GM18870 (cell line): ENCODE results near the gene PLEKHH1.
"Not testable (repeated sequence)": the region's sequence is repeated elsewhere in the genome, so short reads cannot be mapped to it uniquely, and the experiment has no call there.

Source experiments
- ATAC-seq: cut with Tn5 transposase; IDR thresholded peaks from one replicate; pipeline ENCODE4 v1.9.1; 2021; ENCODE audit warnings: moderate library complexity; ENCODE audit not compliant: unreplicated experiment

The PLEKHH1 gene

DNA sequence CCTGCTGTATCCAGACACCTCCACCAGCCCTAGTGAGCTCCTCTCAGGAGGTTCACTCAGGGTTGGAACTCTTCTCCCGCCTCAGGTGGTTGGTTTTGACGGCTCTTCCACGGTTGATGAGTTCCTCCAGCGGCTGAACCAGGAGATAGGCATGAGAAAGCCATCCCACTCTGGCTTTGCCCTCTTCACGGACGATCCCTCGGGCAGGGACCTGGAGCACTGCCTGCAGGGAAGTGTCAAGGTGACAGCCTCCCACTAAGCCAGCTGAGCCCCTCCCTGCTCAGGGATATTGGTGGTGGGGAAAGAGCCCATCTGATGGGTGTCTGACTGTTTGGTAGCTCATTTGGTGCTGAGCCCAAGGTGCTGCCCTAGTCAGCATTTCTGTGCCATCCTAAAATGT lies 46.5 kb downstream of the PLEKHH1 start:
- ATAC-seq = no peak

DNA sequence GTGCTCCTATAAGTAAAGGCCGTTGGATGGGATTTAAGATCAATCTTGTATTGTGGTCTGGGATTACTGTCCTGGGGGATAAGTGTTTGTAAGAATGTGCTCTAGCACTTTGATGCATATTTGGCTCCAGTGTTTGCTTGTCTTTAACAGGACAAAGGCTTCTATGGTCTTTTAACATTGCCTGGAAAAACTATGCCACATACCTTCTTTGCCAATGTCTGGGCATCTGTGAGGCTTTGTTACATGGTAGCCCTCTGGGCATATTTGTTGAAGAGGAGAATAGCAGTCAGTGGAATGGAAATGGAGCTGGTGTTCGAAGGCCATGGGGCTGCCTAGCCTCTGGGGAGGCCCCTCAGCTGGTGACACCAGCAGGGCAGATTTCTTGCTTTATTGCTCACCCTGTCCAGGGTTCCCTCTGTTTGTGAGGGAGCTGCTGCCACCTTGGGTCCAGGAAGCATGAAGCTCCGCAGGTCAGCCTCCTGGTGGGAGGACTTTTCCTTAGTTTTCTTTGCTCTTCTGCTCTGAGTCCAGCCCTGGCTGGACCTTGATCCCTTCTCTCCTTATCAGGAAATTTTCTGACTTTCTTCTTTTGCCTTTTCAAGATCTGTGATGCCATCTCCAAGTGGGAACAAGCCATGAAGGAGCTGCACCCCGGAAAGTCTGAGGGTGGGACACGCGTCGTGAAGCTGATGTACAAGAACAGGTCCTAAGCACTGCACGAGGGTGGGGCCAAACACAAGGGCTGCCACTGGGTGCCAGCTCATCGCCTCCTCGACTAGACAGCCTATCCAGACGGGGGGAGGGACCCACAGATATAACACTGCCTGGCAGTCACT lies 47.5 kb downstream of the PLEKHH1 start:
- no peak for ATAC-seq

DNA sequence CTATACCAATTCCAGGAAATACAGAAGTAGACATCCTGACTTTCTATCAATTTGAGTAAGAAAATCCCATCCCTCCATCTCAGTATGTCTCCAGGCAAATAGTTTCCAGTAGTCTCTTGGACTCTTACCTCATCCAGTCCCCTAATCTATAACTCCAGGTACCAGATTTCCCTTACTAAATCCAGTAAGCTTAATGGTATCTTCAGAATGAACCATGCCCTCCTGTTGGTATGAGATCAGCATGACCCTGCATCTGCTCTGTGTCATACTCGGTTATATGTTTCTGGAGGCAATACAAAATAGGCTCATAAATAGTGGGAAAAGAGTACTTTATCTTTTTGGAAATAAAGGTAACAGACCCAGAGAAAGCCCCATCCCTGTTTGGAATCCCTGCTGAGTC lies 48.6 kb downstream of the PLEKHH1 start:
- ATAC-seq = no peak

DNA sequence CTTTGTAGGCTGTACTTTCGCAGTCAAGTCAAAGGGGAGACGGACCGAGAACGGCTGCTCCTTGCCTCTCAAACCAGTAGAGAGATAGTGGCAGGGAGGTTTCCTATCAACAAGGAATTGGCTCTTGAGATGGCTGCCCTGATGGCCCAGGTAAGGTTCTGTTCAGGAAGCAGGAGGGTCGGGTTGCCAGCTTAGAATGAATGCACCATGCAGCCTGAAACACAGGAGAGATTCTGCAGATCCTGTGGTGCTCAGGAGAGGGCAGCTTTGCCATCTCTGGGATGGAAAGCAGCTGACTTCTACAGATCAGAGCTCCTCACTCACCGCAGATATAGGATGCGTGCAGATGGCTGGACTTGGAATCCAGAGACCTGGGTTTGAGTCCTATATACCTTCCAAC lies 49.0 kb downstream of the PLEKHH1 start:
- ATAC-seq = no peak

DNA sequence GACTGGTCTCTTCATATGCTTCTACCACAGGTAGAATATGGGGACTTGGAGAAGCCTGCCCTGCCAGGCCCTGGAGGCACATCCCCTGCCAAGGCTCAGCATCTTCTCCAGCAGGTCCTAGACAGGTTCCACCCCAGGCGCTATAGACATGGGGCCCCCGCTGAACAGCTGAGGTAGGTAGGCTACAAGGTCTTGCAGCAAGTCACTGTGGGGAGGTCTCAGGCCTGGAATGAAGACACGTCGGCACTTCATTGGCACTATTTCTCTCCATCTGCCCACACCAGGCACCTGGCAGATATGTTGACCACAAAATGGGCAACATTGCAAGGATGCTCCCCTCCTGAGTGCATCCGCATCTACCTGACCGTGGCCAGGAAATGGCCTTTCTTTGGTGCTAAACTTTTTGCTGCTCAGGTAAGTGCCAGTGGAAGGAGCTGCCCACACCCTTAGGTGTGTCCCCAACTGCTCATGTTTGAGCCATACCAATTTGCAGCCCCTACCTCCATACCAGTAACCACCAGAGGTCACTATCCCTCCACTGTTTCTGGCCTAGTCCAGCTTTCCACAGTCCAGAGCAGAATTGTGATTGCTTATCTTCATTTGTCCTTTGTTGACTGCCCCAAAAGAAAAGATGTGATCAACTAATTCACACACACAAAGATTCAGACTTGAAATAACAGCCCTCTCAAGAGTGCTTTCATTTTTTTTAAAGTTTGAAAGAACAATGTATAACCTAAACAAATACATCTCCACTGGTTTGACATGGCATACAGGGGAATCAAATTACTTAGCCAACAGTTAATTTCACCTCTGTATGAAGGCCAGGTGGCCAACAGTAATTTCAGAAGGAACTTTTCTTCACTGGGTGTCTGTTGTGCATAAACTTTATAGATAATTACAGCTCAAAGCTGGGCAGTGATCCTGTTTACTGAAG lies 50.9 kb downstream of the PLEKHH1 start:
- ATAC-seq = no peak

DNA sequence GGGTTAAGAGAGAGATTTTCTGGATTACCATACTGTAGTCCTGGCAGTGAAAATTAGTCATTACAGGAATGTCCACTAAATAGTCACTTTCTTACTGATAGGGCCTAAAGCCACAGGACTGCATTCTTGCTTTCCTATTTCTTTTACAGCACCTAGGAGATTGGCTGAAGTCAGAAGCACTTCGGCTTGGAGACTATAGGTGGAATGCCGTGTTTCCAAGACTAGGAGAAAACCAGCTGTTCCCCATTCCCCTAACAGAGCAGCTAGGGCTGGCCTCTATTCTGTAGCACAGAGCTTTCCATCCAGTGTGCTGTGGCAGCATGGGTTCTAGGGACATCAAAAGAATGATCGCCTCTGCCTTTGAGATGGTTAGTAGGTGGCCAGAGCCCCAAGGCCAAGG lies 51.9 kb downstream of the PLEKHH1 start:
- ATAC-seq = no peak

DNA sequence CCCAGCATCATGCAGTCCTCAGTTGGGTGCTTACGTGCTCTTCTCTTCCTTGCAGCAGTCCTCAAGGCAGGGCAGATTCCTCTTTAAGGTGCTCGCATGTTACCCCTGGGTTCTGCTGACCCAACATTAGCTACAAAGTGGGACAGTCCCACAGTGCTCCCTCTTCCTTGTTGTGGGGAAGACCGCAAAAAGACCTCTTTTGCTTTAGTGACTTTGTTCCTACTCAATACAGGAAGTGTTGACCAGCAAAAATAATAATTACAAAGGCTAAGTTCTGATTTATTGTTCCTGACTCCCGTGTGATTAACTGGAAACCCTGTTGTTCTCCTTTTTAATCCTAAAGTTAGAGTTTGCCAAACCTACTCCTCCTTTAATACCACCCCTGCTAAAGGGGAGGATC lies 53.3 kb downstream of the PLEKHH1 start:
- no peak for ATAC-seq

DNA sequence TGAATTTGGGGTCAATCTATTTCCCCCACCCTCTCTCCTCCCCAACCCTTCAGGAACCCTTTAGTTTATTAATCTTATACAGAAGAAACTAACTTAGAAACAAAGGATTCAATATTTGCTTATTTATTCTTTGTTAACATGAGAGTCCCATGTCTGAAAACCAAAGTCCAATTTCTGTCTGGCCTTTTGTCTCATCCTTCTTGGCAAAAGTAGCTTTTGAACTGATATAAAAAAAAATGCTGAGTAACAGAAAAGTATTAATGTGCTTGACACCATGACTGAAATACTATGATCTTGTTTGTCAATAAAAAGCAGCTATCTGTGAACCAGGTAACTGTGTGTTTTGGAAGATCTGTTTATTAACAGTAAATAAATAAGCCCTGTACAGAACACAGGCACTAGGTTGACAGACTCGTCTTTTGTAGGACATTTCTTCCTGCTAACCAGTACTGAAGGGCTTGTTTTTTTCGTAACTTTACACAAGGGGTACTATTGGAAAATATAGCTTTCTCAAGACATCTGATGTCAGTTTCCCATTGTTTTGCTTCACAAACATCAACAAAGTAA lies 56.2 kb downstream of the PLEKHH1 start:
- ATAC-seq = no peak

DNA sequence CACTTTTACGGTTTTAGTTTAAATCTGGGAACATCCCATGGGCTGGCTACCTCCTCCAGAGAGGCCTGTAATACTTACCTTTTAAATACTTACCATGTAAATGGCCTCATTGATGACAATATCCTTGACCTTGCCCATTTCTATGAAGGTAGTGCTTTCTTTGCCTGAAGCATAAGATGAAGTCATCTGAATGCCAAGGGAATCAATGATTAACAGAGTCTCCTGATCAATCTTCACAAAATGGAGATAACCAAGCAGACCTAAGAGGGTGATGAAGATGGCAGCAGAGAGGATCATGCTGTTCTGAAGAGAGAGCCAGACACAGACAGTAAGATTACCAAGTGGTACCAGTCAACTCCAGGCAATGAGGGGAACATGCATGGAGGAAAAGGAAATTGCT lies 60.6 kb downstream of the PLEKHH1 start:
- ATAC-seq = not testable (repeated sequence)

DNA sequence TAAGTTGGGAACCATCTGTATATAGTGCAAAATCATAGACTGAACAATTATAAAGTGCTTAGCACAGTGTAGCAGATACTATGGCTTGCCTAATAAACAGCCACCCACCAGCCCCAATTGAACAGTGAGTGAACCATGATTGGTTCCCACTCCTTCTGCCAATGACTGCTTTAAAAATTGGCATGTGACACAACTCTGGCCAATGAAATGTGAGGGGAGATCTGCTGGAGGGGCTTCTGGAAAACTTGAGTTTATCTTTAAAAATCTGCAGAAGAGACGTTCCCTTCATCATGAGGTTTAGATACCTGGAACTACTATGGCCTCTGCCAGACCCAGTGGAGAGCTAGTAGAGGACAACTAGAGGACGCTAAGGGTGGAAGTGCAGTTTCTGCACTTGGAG lies 62.3 kb downstream of the PLEKHH1 start:
- no peak for ATAC-seq

DNA sequence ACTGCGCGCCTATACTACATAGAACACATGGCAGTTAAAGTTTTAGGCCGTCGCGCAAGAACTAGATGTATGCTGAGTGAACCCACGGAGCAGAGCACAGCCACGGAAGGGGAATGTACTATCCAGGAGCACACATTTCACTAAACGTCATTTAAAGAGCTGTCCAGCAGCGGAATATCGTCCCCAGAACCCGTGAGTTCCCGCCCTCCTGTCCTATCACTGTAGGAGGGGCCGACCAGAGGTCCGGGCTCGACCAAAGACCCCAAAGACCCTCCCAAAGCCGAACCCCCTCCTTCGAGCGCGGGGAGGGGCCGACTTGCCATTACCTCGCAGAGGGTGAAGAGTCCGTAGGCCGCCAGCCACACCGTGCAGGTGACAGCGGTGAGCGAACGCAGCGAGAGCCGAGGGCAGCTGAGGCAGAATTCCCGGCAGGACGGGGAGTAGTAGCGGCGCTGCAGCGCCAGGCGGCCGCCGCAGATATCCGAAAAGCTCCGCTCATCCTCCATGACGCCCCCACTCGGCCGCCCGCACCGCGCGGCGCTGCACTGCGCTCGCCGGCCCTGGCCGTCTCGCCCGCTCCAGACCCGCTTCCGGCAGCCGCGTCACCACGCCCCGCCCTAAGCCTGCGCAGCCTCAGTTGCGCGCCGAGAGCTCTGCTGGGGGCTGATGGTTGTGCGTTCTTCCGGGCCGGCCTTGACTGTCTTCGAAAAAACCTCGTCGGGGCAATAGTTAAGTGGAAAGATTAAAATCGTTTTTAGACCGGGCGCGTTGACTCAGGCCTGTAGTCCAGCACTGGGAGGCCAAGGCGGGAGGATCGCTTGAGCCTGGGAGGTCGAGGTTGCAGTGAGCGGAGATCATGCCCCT lies 66.8 kb downstream of the PLEKHH1 start, which contains the start of gene PIGH:
Gene PIGH (minus strand): TSS at position 571 of the 864 bp plus-strand sequence. CDS start 65 bp downstream, at position 506.
- ATAC-seq = peak; percentile 72

DNA sequence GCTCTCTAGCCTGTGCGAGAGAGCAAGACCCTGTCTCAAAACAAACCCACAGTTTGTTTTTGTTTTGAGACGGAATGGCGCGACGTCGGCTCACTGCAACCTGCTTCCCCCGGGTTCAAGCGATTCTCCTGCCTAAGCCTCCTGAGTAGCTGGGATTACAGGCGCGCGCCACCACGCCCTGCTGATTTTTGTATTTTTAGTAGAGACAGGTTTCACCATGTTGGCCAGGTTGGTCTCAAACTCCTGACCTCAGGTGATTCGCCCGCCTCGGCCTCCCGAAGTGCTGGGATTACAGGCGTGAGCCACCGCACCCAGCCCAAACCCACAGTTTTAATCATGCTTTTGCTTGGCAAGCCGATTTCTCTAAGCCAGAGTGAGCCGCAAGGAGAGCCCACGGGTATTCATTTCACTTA lies 67.5 kb downstream of the PLEKHH1 start:
- not testable (repeated sequence) for ATAC-seq

DNA sequence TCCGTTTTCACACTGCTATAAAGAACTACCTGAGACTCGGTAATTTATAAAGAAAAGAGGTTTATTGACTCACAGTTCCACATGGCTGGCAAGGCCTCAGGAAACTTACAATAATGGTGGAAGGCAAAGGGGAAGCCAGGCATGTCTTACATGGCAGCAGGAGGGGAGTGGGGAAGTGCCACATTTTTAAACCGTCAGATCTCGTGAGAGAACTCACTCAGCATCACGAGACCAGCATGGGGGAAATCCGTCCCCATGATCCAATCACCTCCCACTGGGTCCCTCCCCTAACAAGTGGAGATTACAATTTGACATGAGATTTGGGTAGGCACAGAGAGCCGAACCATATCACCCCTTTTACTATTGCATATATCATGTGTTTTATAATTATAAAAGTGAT lies 69.0 kb downstream of the PLEKHH1 start:
- ATAC-seq = no peak

DNA sequence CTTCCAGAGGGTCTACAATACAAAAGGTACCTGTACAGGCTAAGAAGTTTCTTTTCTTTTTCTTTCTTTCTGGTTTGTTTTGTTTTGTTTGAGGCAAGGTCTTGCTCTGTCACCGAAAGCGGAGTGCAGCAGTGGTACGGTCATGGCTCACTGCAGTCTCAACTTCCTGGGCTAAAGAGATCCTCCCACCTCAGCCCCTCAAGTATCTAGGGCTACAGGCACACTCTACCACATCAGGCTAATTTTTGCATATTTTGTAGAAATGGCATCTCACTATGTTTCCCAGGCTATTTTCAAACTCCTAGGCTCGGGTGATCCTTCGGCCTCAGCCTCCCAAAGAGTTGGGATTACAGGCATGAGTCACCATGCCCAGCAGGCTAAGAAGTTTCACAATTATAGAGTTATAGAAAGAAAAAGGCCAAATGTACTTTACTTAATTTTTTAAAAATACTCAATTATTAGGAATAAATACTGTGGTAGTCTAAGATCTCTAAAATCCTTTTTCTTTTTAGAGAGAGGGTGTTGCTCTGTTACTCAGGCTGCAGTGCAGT lies 70.0 kb downstream of the PLEKHH1 start:
- ATAC-seq = peak; percentile 61

DNA sequence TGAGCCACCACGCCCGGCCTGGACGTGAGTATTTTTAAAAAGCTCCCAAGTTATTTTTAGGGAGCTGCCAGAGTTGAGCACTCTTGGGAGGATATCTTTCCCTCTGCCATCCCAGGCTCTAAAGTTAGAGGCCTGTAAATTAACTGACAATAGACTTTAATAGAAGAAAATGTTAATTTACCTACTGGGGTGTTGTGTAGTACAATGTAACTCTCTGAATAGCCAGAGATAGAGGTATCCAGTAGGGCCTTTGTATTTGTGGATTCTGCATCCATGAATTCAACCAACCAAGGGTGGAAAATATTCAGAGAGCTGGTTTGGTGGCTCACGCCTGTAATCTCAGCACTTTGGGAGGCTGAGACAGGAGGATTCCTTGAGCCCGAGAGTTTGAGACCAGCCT lies 74.6 kb downstream of the PLEKHH1 start:
- no peak for ATAC-seq

DNA sequence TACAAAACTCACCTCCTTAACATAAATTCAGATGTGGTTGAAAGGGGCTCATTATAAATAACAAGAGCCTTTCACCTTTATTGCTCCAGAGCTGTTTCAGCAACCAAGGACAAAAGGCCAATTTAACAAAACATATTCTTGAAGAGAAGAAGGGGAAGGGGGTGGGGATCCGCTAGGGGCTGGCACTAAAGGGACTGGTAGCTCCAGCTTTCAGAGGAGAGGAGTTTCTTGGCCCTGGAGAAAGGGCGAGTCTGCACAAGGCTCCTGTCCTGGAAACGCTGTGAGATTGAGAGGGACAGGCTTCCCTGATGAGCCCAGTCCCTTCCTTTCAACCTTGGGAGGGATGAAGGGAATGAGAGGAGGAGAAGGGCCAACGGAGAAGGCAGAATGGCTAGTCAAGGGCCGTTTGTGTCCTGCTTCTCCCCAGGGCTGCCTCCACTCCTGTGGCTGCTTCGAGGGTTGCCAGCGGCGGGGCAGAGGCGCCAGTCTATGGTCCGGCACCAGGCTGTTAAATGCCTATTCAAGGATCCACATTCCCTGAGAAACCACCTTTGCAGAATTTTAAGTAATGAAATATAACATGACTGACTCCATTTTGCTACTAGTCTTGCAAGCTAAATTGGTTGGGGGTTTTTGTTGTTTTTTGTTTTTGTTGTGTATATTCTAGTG lies 76.7 kb downstream of the PLEKHH1 start:
- ATAC-seq = no peak

DNA sequence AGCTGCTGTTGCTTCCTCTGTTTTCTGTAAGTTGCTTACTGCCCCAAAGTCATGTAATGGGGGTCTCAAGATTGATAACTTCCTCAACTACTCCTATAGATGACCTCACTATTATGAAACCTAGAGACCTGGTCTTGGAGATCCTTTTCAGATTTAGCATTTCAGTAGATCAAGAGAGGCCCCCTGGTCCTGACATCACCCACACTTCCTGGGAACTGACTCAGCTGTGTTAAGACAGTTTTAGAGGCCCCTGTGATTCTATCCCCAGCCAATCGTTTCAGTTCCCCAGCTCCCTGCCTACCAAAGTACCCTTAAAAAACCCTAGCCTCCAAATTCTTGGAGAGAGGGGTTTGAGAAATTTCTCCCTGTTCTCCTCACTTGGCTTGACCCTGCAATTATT lies 77.4 kb downstream of the PLEKHH1 start:
- no peak for ATAC-seq

DNA sequence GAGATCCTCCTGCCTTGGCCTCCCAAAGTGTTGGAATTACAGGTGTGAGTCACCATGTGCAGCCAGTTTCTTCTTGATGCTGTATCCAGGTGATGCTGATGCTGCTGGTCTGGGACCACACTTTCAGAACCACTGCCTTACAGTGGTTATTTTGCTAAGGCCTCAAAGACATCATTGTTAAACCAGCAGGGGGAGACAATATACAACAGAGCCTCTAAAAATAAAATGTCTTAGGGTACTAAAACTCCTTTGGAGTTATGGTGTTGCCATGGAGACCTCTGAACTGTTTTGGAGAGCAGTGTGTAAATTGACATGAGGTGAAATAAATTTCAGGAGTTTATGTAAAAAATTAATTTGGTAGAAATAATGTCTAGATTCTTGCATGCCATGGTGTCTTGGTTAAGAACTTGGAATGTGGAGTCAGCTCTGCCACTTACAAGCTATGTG lies 85.5 kb downstream of the PLEKHH1 start:
- ATAC-seq = peak; percentile 40

DNA sequence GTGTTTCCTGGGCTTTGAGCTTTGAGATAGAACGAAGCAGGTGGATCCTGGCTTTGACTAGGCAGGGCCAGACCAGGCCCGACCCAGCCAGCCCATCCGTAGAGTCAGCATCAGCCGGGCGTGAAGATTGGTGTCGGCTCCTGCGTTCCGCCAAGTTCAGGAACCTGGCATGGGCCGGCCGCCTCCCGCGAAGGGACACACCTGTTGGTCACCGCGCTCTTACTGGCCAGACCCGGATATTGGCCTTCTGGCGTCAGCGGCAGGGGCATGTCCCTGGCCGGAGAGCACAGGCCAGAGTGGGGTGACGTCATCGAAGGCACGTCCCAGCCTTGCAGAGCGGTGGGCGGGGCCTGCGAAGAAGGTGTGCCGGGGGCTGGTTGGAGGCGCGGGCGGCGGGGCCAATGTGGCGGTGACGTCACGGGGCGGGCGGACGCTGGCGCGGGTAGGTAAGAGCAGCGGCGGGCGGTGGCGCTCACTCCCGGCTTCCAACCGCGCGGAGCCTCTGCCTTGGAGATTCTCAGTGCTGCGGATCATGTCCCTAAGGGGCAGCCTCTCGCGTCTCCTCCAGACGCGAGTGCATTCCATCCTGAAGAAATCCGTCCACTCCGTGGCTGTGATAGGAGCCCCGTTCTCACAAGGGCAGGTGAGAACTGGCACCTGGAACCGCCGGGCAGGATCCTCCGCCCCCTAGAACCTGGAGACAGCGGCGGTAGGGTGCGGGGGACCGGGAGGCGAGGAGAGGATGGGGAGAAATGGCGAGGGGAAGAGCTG lies 86.5 kb downstream of the PLEKHH1 start, which contains the start of gene ARG2:
Gene ARG2 (plus strand): TSS at position 475 of the 771 bp plus-strand sequence. CDS start 58 bp downstream, at position 533.
- peak; percentile 79 for ATAC-seq
